HUDEP-2 (cell line): ENCODE results near the gene MPHOSPH10.
"Not testable (repeated sequence)": the region's sequence is repeated elsewhere in the genome, so short reads cannot be mapped to it uniquely, and the experiment has no call there.

Experiments used
- DNase-seq, 76 experiments: peaks; one replicate each; lab custom pipeline; 2025; ENCODE audit not compliant: unreplicated experiment in 76 of 76; lab: John Stamatoyannopoulos, UW

Gene MPHOSPH10

GRCh38 chr2:71130152-71130904, at the start of gene MPHOSPH10, which contains the start of gene MCEE:
TSS of gene MPHOSPH10 (plus strand) at chr2:71130634. CDS start at chr2:71130666, 32 bp downstream.
TSS of gene MCEE (minus strand) at chr2:71130229. CDS start at chr2:71130219, 10 bp downstream.
- DNase-seq, result peak in 74 of 76 experiments; percentile 14 to 96 (median 82)

GRCh38 chr2:71082402-71083252, 47.8 kb upstream of the MPHOSPH10 start:
- no peak for DNase-seq

GRCh38 chr2:71083297-71083696, 47.1 kb upstream of the MPHOSPH10 start:
- not testable (repeated sequence) for DNase-seq

GRCh38 chr2:71083752-71084312, 46.6 kb upstream of the MPHOSPH10 start:
- not testable (repeated sequence) for DNase-seq

GRCh38 chr2:71085325-71086003, 45.0 kb upstream of the MPHOSPH10 start:
- not testable (repeated sequence) for DNase-seq

GRCh38 chr2:71089475-71089874, 41.0 kb upstream of the MPHOSPH10 start:
- not testable (repeated sequence) for DNase-seq

GRCh38 chr2:71091808-71092207, 38.6 kb upstream of the MPHOSPH10 start:
- not testable (repeated sequence) for DNase-seq

GRCh38 chr2:71092491-71093260, 37.8 kb upstream of the MPHOSPH10 start:
- DNase-seq, result not testable (repeated sequence)

GRCh38 chr2:71100195-71100964, 30.1 kb upstream of the MPHOSPH10 start:
- peak in 58 of 76 experiments; percentile 2 to 60 (median 23) for DNase-seq

GRCh38 chr2:71101656-71102055, 28.8 kb upstream of the MPHOSPH10 start:
- DNase-seq, result no peak

- DNase-seq, result no peak
Measured at GRCh38 chr2:71102981-71103681, 27.3 kb upstream of the MPHOSPH10 start.

GRCh38 chr2:71103809-71104208, 26.6 kb upstream of the MPHOSPH10 start:
- DNase-seq, result no peak

GRCh38 chr2:71106463-71106862, 24.0 kb upstream of the MPHOSPH10 start:
- not testable (repeated sequence) for DNase-seq

GRCh38 chr2:71108091-71108490, 22.3 kb upstream of the MPHOSPH10 start:
- no peak for DNase-seq

GRCh38 chr2:71113843-71114242, 16.6 kb upstream of the MPHOSPH10 start:
- no peak for DNase-seq

GRCh38 chr2:71117063-71117462, 13.4 kb upstream of the MPHOSPH10 start:
- DNase-seq, result no peak

GRCh38 chr2:71120195-71120594, 10.2 kb upstream of the MPHOSPH10 start:
- no peak for DNase-seq

- no peak for DNase-seq
Measured at GRCh38 chr2:71121479-71121878, 9.0 kb upstream of the MPHOSPH10 start.
